Measurements from ENCODE around the gene CST4.

DNA sequence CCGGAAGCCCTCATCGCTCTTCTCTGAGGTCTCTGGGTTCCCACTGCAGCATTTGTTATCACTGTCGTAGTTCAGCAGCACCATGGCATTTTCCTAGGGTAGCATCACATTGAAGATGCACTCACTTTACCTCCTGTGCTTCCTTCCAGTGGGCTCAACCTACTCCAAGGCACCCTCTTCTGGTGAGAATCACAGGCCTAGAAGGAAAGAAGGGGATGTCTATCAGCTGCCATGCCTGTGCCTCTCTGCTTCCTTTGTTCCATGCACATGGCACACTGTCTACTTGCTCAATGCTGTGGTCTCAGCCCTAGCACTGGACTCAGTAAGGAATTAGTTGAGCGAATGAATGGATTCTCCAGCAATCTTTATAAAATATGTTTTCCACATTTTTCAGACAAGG is 22.6 kb downstream of the CST4 start:
- TF ChIP-seq, protein P1, sequence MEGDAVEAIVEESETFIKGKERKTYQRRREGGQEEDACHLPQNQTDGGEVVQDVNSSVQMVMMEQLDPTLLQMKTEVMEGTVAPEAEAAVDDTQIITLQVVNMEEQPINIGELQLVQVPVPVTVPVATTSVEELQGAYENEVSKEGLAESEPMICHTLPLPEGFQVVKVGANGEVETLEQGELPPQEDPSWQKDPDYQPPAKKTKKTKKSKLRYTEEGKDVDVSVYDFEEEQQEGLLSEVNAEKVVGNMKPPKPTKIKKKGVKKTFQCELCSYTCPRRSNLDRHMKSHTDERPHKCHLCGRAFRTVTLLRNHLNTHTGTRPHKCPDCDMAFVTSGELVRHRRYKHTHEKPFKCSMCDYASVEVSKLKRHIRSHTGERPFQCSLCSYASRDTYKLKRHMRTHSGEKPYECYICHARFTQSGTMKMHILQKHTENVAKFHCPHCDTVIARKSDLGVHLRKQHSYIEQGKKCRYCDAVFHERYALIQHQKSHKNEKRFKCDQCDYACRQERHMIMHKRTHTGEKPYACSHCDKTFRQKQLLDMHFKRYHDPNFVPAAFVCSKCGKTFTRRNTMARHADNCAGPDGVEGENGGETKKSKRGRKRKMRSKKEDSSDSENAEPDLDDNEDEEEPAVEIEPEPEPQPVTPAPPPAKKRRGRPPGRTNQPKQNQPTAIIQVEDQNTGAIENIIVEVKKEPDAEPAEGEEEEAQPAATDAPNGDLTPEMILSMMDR (IDR thresholded peaks at IDR 0.05), result no peak
- no peak for TF ChIP-seq POLR2A (IDR thresholded peaks at IDR 0.05)

All from upper lobe of left lung (tissue), 4 donors.